ENCODE results near the gene TXNDC12.
"Not testable (repeated sequence)": the region's sequence is repeated elsewhere in the genome, so short reads cannot be mapped to it uniquely, and the experiment has no call there.

TXNDC12 gene

DNA sequence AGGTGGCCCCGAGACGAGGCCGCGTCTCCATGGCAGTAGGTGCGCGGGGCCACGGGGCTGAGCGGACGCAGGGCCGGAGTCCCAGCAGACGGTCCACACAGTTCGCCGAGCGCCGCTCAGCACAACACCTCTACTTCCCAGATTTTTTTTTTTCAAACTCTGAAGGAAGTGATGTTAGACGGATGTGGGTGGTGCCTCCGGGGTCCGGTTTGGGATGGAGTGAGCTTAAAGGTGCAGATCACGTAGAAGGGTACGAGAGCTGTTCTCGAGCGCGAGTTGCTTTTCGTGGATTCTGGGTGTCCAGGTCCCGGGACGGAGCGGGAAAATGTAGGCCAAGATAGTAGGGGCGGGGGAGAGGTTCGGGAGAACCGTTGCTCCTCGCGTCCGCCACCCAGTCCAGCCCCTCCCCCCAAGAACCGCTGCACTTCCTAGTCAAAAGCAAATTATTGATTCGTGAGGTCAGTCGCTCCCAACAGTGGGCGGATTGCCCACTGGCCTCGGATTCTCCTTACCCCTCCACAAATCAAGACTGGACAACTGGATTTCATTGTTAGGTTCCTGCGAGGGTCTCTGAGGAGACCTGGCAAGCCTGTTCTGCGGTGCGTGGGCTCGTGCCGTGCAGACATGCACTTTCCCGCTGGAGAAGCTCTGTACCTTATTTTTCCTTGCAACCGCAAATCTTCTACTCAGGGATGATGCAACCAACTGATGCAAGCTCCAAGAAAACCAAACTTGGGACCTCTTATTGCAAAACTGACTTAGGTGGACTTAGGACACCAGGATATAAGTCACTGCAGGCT is at the start of gene TXNDC12:
TXNDC12 (minus strand) TSS at position 126 of the 800 bp plus-strand sequence; CDS start at position 31, 95 bp downstream.
- peak; percentile 88 for DNase-seq

- no peak for DNase-seq
Measured at GRCh38 chr1:52102336-52103013, 47.5 kb upstream of the TXNDC12 start.

DNA sequence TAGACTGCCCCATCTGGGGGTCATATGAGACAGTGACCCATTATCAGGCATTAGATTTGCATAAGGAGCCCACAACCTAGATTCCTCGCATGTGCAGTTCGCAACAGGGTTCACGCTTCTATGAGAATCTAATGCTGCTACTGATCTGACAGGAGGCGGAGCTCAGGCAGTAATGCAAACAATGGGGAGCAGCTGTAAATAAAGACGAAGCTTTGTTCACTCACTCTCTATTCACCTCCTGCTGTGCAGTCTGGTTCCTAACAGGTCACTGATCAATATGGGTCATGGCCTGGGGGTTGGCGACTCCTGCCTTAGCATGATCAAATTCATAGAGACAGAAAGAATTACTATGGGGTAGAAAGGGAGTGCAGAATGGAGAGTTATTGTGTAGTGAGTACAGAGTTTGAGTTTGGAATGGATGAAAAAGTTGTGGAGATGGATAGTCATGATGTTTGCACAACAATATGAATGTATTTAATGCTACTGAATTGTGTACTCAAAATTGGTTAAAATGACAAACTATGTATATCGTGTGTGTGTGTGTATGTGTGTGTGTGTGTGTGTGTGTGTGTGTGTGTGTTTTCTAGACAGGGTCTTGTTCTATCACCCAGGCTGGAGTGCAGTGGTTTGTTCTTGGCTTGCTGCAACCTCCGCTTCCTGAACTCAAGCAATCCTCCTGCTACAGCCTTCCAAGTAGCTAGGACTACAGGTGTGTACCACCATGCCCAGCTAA is 43.3 kb upstream of the TXNDC12 start:
- no peak for DNase-seq

GRCh38 chr1:52096216-52096615 is 41.2 kb upstream of the TXNDC12 start:
- DNase-seq, result no peak

DNA sequence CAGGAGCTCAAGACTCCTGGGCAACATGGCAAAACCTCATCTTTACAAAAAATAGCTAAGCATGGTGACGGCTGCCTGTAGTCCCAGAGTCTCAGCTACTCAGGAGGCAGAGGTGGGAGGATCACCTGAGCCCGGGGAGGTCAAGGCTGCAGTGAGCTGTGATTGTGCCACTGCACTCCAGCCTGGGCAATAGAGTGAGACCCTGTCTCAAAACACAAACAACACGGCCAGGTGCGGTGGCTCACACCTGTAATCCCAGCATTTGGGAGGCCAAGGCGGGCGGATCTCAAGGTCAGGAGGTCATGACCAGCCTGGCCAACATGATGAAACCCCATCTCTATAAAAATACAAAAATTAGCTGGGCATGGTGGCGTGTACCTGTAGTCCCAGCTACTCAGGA is 39.3 kb upstream of the TXNDC12 start:
- DNase-seq, result not testable (repeated sequence)

GRCh38 chr1:52087892-52088291 is 32.9 kb upstream of the TXNDC12 start:
- DNase-seq, result not testable (repeated sequence)

DNA sequence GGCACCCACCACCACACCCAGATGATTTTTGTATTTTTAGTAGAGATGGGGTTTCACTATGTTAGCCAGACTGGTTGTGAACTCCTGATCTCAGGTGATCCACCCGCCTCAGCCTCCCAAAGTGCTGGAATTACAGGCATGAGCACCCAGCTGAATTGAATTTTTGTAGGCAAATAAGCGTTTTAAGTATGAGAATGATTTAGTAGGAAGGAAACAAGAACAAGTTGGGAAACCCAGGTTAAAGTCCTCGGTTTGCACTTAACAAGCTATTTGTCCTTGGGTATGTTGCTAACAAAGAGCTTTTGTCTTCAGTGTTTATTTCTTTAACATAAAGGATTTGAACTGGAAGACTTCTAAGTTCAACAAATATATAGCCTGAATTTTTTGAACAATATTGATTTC is 25.0 kb upstream of the TXNDC12 start:
- no peak for DNase-seq

- not testable (repeated sequence) for DNase-seq
Measured at GRCh38 chr1:52077277-52077676, 22.3 kb upstream of the TXNDC12 start.

GRCh38 chr1:52072291-52072690 is 17.3 kb upstream of the TXNDC12 start:
- no peak for DNase-seq

DNA sequence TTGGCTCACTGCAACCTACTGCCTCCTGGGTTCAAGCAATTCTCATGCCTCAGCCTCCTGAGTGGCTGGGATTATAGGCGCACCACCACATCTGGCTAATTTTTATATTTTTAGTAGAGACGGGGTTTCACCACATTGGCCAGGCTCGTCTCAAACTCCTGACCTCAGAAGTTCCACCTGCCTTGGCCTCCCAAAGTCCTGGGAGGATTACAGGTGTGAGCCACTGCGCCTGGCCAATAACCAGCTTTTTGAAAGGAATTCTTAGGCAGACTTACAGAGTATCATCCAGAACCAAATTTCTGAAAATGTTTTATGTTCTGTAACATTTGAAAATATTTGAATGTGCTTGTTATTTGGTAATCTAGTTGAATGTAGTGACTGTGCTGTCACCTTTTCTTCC is 15.7 kb upstream of the TXNDC12 start:
- DNase-seq, result no peak

GRCh38 chr1:52063192-52063591 is 8.2 kb upstream of the TXNDC12 start:
- no peak for DNase-seq

GRCh38 chr1:52060822-52061221 is 5.8 kb upstream of the TXNDC12 start:
- DNase-seq, result no peak

GRCh38 chr1:52059888-52060287 is 4.9 kb upstream of the TXNDC12 start:
- no peak for DNase-seq

GRCh38 chr1:52059321-52059720 is 4.3 kb upstream of the TXNDC12 start:
- no peak for DNase-seq

GRCh38 chr1:52057876-52058415 is 3.0 kb upstream of the TXNDC12 start:
- no peak for DNase-seq

GRCh38 chr1:52057255-52057654 is 2.3 kb upstream of the TXNDC12 start:
- DNase-seq, result no peak

DNA sequence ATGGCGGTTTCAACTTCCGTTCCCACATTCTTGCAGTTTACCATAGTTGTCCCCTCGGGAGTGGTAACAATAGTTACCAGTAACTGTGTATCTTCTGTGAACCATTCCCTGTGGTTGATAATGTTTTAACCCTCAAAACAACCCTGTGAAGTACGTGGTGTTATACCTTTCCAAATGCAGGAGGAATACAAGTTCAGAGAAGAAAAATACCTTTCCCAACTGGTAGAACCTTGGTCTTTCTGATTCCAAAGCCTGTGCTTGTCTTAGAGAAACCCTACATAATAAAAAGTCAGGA is 1.9 kb upstream of the TXNDC12 start:
- DNase-seq, result no peak

DNA sequence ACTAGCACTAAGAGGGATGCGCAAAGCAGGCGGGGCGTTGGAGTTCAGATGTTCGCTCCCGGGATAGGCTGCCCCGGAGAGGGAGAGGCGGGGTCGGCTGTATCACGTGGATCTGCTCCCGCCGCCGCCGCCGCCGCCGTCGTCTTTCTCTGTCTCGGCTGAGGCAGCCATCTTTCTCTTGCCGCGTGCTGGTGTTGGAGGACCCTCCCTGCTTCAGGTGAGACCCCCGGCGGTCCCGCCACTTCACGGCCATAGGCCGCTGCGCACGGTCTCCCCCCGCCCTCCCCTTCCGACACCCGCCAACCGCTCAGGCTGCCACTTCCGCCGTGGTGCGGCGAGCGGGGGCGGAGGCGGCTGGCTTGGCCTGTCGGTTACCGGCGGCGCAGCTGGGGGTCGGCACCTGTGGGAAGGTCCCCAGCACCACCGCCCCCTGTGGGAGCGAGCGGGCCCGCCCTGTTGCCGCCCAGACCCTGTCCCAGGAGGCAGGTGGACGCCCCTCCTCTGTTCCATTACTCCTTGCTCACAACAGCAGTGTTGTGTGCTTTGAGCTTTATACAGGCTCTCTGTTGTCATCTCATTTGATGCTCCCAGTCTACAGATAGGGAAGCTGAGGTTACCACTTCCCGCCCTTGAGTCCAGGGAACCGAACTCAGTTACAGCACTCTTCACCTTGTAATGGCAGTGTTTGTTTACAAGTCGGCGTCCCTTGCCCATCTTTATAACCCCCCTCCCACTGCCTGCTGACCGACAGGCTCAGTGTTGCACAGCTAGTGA is 1.4 kb upstream of the TXNDC12 start, which contains the start of gene BTF3L4:
BTF3L4 (plus strand) TSS at position 133 of the 774 bp plus-strand sequence. CDS start 3,553 bp downstream, outside the sequence.
- DNase-seq, result peak; percentile 93

DNA sequence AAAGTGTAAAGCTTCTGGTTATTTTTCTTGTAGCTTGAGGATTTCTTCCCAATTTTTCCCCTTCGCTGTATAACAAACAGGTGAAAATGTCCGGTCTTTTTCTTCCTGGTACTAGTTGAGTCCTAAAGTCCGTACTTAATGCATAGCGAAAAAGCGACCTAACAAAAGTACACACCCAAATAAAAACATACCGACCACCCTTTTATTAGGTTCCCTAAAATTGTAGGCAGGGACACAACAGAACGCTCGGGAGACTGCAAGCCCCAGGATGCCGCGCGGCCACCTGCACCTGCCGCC is 823 bp upstream of the TXNDC12 start:
- DNase-seq, result no peak

DNA sequence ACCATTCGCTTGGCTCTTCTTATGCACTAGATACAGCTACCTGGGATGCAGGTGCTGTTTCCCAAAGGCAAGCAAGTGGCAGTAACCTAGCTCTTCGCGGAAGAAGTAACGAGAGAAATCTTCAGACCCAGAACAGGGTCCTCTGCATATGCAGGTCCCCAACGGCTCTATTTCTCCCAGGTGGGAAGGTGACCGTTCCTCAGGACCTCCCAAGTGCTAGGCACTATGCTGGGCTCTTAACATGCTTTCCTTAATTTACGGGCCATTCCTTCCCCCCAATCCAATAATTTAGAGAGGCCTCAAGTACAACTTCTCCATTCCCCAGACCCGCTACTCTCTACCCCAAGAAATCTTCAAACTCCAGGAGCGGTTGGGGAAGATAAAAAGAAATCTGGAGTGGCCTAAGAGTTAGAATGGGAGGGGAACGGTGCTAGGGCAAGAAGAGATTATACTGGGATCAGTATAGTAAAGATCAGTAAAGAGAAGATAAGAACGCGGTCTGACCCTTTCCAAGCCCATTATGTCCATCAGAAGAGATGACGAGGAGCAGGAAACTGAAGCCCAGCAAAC is 410 bp downstream of the TXNDC12 start:
- no peak for DNase-seq

DNA sequence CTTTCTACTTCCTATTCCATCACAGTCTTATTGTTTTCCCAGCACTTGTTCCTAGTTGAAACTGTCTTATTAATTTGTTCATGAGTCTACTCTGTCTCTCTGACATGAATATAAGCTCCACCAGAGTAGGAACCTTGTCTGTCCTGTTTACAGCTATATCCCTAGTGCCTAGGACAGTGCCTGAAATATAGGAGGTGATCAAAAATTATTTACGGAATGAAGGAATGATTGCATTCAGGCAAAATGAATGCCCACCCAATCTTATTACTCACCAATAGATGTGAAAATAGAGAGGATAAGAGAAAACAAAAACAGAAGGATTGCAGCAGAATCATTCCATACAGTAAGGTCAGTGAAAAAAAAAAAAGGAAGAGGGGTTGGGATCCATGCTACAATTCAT is 1.1 kb downstream of the TXNDC12 start:
- no peak for DNase-seq

DNA sequence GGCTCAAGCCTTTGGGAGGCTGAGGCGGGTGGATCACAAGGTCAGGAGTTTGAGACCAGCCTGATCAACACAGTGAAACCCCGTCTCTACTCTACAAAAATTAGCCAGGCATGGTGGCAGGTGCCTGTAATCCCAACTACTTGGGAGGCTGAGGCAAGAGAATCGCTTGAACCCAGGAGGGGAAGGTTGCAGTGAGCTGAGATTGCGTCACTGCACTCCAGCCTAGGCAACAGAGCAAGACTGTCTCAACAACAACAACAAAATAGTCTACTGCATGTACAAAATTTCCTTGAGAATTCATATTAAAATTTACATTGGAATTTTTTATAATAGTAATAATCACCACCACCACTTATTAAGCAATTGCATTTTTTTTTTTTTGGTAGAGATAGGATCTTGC is 5.7 kb downstream of the TXNDC12 start:
- DNase-seq, result not testable (repeated sequence)
